Effector CD8-positive, alpha-beta T cell (primary cell): ENCODE data around the gene HMCN1.
"Not testable (repeated sequence)": the region's sequence is repeated elsewhere in the genome, so short reads cannot be mapped to it uniquely, and the experiment has no call there.

Source experiments
- DNase-seq: peaks from one replicate; lab custom pipeline; 2025; lab: John Stamatoyannopoulos, UW

The HMCN1 gene

DNA sequence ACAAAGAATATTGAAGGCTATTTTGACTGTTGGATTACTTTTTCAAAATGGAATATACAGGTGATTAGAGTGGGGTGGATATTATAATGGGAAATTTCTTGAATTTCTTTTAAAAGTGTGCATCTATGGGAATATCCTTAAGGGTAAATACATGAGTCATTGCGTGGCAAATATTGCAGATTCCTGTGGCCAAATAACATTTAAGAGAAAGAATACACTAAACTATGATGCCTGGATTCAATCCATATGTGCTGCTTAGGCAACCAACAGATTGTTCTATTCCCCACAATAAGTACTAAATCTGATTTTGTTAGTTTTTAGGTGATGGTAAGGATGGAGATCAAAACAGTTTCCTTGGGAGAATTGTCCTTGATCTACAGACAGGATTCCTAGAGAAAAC, 119.5 kb downstream of the HMCN1 start:
- DNase-seq, result no peak

DNA sequence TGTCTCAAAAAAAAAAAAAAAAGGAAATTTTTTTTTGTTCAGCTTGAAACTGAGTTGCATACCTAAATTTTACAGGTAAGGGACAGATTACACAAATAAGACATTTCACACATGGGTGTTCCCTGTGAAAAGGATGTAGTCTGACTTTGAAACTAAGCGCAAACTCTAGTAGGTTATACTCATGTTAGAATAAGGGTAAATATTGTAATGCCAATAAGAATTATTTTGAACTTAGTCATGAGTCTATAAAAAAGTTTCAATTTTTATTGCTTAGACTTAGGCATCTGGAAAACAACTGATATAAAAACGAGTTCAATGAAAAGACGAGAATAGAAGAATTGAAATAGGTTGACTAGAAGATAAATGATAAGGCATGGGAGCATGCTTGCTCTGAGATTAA, 122.3 kb downstream of the HMCN1 start:
- DNase-seq, result no peak

DNA sequence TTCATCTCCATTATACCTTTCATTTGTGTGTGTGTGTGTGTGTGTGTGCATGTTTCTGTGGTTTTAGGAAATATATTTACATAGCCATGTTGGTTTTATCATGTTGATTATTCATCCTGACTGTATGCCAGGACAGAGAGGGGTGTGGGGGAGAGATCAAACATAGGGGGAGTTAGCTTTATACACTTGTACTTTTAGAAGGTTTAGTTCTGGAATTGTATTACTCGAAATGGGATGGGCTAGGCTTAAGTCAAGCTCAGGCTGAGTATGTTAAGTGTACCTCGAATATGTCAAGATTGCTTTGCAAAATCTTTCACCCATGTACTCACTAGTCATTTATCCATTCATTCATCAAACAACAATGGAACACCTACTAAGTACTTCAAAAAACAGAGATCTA, 123.3 kb downstream of the HMCN1 start:
- DNase-seq, result no peak

GRCh38 chr1:185860311-185860710, 126.1 kb downstream of the HMCN1 start:
- no peak for DNase-seq

- DNase-seq, result no peak
These were observed 126.7 kb downstream of the HMCN1 start for GRCh38 chr1:185860859-185861258.

GRCh38 chr1:185861630-185862029, 127.4 kb downstream of the HMCN1 start:
- DNase-seq, result no peak

DNA sequence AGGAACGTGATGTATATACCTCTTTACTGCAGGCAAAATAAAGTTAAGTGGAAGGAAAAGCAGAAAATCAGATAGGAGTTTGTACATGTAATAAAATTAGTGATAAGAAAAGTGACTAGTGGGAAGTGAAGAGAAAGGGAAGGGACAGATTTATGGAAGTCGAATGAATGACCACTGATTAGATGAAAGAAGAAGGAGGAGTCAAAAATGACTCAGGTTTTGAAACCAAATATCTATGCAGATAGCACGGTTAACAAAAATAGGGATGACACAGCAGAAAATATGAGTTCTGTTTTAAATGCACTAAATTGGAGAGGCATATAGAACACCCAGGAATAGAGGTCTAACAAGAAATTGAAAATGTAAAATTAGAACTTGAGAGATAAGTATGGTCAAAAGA, 128.0 kb downstream of the HMCN1 start:
- no peak for DNase-seq

DNA sequence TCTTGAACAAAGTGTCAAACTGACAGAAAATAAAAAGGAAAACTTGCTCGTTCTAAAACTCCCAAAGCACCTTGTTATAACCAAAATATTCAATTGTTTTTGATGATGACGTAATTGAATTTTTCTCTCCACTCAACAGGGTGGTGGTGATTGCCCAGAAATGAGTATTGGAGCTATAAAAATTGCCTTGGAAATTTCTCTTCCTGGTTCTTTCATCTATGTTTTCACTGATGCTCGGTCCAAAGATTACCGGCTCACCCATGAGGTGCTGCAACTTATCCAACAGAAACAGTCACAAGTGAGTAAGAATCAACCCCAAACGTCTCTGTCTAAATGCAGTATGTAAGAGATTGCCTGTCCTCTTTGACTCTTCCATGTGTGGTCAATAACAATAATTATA, 130.1 kb downstream of the HMCN1 start:
- no peak for DNase-seq

DNA sequence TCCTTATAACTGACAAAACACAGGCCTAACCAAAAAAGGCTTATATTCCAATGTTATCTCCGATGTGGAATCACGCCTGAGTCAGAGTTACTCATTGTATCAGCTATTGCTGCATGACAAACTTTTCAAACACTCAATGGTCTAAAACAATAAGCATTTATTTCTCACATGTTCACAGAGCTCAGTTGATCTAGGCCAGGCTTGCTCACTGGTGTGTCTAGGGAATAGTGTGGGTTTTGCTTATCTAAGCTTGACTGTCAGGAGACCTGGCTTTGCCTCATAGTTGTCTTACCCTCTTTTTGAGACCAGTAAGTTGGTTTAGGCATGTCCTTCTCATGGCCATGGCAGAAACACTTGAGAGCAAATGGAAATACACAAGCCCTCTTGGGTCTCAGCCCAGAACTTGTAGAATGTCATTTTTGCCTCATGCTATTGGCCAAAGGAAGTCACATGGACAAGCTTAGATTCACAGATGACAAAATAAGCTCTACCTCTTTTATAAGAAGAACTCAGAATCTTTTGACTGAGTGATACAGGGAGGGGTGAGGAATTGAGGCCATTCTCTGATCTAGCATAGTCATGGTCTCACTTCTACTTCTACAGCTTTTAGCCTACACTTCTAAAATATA, 130.8 kb downstream of the HMCN1 start:
- no peak for DNase-seq

DNA sequence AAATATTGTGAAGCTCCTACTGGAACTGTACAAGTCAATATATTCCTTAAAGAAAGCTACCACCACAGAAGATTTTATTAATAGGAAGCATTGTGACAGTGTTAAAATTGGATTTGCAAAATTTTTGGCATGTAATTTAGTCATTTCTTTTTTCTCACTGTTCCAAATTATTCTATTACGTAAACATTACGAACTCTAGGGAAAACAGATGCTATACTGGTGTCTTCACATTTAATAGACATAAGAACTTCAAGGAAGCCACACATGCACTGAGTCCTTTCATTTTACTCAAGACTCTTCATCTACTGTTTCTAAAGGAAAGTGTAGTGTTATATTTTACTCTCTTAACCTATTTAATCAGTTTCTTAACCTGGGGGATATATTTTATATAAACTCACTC, 135.4 kb downstream of the HMCN1 start:
- no peak for DNase-seq

- no peak for DNase-seq
These were observed 137.5 kb downstream of the HMCN1 start for GRCh38 chr1:185871627-185872150.

- no peak for DNase-seq
These were observed 140.1 kb downstream of the HMCN1 start for GRCh38 chr1:185874246-185874645.

GRCh38 chr1:185880330-185880729, 146.1 kb downstream of the HMCN1 start:
- DNase-seq, result no peak

DNA sequence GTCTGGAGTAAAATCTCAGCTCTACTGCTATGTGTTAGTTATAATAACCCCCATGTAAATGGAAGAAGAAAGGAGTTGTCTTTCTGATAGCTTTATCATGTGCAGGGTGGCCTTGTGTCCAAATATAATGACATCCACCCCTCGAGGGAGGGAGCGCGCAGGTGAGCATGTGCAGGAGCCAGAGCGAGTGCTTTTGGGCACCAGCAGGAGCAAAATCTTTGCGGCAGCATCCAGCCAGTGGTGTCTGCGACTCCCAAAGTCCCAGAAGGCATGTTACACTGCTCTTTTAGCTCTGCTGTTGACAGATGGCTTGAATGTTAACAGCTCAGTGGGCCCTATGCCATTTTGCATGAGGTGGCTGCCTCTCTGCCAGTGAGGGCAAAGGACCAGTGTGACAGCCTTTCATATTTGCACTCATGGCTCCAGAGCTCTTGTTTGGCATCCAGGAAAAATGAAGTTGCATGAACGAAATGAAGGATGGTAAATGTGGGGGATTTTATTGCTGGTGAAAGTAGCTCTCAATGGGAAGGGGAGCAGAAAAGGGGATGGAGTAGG, 146.7 kb downstream of the HMCN1 start:
- DNase-seq, result no peak

DNA sequence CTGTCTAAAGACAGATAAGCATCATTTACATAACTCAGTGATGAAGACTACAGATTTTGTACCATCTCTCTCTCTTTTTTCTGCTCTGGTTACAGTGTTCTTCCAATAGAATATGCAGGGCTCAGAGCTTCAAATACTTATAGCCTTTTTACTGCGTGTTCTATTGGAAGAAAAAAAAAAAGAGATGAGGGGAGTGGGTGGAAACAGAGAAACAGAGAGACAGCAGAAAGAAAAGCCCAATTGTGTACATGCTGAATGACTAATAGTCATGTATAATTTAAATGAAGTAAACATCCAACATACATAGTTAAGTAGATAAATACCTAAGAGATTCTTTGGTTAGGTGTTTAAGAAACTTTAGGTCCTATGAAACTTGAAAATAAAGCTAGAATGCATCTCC, 151.9 kb downstream of the HMCN1 start:
- no peak for DNase-seq

DNA sequence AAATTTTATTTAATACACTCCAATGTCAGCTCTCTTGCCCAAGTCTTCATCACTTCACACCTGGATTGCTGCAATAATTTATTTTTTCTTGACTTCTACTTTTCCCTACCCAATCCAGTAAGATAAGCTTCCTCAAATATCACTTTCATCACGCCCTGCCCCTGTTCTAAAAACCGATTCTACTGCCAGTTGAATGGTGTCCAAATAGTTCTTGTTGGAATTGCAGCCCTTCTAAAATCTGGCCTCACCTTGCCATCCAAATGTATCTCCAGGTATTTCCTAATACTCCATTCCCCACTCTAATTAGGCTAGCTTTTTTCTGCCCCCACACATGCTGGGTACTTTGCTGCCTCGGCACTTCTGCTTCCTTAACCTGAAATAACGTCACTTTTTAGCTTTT, 152.5 kb downstream of the HMCN1 start:
- DNase-seq, result no peak

- DNase-seq, result not testable (repeated sequence)
These were observed 158.7 kb downstream of the HMCN1 start for GRCh38 chr1:185892831-185893403.

DNA sequence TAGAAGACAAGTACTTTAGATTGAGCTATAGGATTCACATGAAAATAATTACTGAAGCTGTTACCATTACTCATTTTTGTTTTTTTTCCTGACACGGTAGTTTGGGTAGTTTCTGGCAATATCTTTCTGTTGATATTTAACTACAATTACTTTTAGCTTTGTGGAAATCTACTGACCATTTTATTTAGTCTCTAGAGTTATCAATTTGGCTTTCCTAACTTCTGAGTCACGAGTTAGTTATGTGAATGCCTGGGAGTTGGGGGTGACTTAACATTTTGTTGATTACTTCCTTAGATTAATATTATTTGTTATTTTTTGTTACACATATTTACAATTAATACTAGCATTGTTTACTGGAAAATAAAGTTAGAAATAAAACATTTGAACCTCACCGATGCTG, 160.6 kb downstream of the HMCN1 start:
- no peak for DNase-seq

GRCh38 chr1:185895208-185895900, 161.2 kb downstream of the HMCN1 start:
- no peak for DNase-seq

- no peak for DNase-seq
These were observed 162.7 kb downstream of the HMCN1 start for GRCh38 chr1:185896863-185897262.

DNA sequence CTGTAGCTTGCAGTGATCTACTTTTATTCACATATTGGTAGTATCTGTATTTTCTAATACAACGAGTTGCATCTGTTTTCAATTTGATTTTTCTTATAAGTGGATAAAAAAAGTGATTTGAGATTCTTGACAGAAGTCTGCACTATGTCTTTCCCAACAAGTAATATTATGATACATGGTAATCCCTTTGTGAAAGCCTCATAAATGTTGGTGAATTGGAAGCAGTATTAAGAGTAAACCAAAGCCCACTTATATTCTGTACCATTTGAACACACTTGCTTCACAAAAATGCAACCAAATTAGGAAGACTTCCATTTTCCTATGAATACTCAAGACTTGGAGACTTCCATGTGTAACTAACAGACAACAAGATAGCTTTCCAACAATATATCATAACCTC, 172.0 kb downstream of the HMCN1 start:
- no peak for DNase-seq

- DNase-seq, result no peak
These were observed 173.1 kb downstream of the HMCN1 start for GRCh38 chr1:185907246-185907645.

DNA sequence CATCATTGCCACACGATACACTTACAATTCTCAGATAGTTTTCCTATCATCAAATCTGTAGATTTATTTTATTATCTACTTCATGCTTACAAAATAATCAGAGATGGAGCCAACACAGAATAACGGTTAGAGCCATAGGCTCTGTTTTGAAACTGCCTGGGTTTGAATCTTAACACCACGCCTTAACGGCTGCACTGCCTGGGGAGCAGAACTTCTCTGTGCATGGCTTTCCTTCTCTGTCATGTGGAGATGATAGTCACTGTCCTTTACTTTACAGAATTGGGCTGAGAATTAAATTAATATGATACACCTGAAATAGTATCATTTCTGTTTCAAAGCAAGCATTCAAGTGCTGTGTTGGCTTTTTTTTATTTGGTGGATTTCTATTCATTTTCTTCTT, 177.8 kb downstream of the HMCN1 start:
- no peak for DNase-seq
